ENCODE results near the gene NELL2. TPM values are rescaled to one million over a fixed set of nuclear protein-coding genes. Genes with fewer than 3 reads are reported as not detected.

The NELL2 gene
- total RNA-seq, 1 donor from 2014 or later = 6.1 TPM

- H3K9me3 Mint-ChIP-seq (ENCODE audit: low read depth) = no peaks in the 10 kb centered on the region
- H3K27me3 Mint-ChIP-seq = no peaks in the 10 kb centered on the region
- TF ChIP-seq CTCF (IDR thresholded peaks at IDR 0.05; ENCODE audit: unreplicated experiment) = no peak
- no peaks in the 10 kb centered on the region for H3K36me3 Mint-ChIP-seq (ENCODE audit: insufficient read depth)
- DNase-seq (ENCODE audit: low spot score, unreplicated experiment) = no peak
- no peak overlapping the region for H3K27ac Mint-ChIP-seq
- H3K4me3 Mint-ChIP-seq (ENCODE audit: low read depth) = no peak overlapping the region
- H3K4me1 Mint-ChIP-seq (ENCODE audit: low read depth) = peaks cover 3% of the 10 kb centered on the region
Observed at GRCh38 chr12:44628180-44628579, 247.9 kb downstream of the NELL2 start.

GRCh38 chr12:44627387-44628166 lies 248.5 kb downstream of the NELL2 start:
- H3K4me1 Mint-ChIP-seq (ENCODE audit: low read depth) = peaks cover 3% of the 10 kb centered on the region
- DNase-seq (ENCODE audit: low spot score, unreplicated experiment) = no peak
- no peak for TF ChIP-seq CTCF (IDR thresholded peaks at IDR 0.05; ENCODE audit: unreplicated experiment)
- no peak overlapping the region for H3K4me3 Mint-ChIP-seq (ENCODE audit: low read depth)
- H3K27me3 Mint-ChIP-seq = no peaks in the 10 kb centered on the region
- H3K27ac Mint-ChIP-seq = no peak overlapping the region
- no peaks in the 10 kb centered on the region for H3K9me3 Mint-ChIP-seq (ENCODE audit: low read depth)
- no peaks in the 10 kb centered on the region for H3K36me3 Mint-ChIP-seq (ENCODE audit: insufficient read depth)

- Mint-ChIP-seq H3K27ac (no peak overlapping the region), H3K36me3 (ENCODE audit: insufficient read depth) (no peaks in the 10 kb centered on the region), H3K9me3 (ENCODE audit: low read depth) (no peaks in the 10 kb centered on the region), H3K27me3 (no peaks in the 10 kb centered on the region), H3K4me3 (ENCODE audit: low read depth) (no peak overlapping the region), H3K4me1 (ENCODE audit: low read depth) (peaks cover 3% of the 10 kb centered on the region)
- TF ChIP-seq CTCF (IDR thresholded peaks at IDR 0.05; ENCODE audit: unreplicated experiment) = no peak
- no peak for DNase-seq (ENCODE audit: low spot score, unreplicated experiment)
Observed at GRCh38 chr12:44626883-44627282, 249.2 kb downstream of the NELL2 start.

DNA sequence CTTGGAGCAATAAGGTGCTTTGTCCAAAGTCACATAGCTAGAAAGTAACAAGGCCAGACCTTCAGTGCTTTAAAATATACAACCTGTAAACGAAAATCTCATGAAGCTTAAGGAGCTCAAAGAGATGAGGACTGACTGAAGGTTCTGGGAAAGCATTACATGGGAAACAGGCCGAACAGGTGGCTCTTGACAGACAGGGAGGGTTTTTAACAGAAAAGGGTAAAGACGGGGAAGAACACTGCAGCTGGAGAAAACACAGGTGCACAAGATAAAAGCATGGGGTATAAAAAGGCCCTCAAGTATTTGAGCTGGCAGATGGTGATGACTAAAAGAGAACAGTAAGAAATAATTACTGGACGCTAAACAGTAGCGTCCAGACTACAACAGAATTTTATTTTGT lies 257.2 kb downstream of the NELL2 start:
- Mint-ChIP-seq H3K9me3 (ENCODE audit: low read depth) (no peaks in the 10 kb centered on the region), H3K27me3 (no peaks in the 10 kb centered on the region), H3K27ac (no peak overlapping the region), H3K4me1 (ENCODE audit: low read depth) (no peaks in the 10 kb centered on the region), H3K4me3 (ENCODE audit: low read depth) (no peak overlapping the region), H3K36me3 (ENCODE audit: insufficient read depth) (no peaks in the 10 kb centered on the region)
- DNase-seq (ENCODE audit: low spot score, unreplicated experiment) = no peak
- TF ChIP-seq CTCF (IDR thresholded peaks at IDR 0.05; ENCODE audit: unreplicated experiment) = no peak

GRCh38 chr12:44616402-44616801 lies 259.7 kb downstream of the NELL2 start:
- Mint-ChIP-seq H3K4me3 (ENCODE audit: low read depth) (no peak overlapping the region), H3K36me3 (ENCODE audit: insufficient read depth) (no peaks in the 10 kb centered on the region), H3K4me1 (ENCODE audit: low read depth) (no peaks in the 10 kb centered on the region), H3K9me3 (ENCODE audit: low read depth) (no peaks in the 10 kb centered on the region), H3K27ac (no peak overlapping the region), H3K27me3 (no peaks in the 10 kb centered on the region)
- TF ChIP-seq CTCF (IDR thresholded peaks at IDR 0.05; ENCODE audit: unreplicated experiment) = no peak
- no peak for DNase-seq (ENCODE audit: low spot score, unreplicated experiment)

Data from progenitor cell of endocrine pancreas (in vitro differentiated cells).